PC-3 (cell line): ENCODE results near the gene CROCC2. TPM values are rescaled to one million over a fixed set of nuclear protein-coding genes. Genes with fewer than 3 reads are reported as not detected.

Source experiments
- ATAC-seq: fragments of 200-7000 bp; cut with Tn5 transposase; 2 replicates; pipeline ENCODE4 v1.9.1; 2020; ENCODE audit warnings: mild to moderate bottlenecking, moderate library complexity
- BruUV-seq: library from RNA; stranded (reverse); fragments of 400-500 nt; replicated peaks from 2 replicates; lab custom pipeline; 2021; lab: Mats Ljungman, UMichigan
- CTCF ChIA-PET: fragments of 300-600 bp; sonication (Branson Sonifier 250); formaldehyde crosslinking; loops from one replicate; lab custom pipeline; 2022; ENCODE audit warnings: antibody characterized with exemption; lab: Charles Lee
- POLR2A ChIA-PET: fragments of 300-600 bp; sonication (Branson Sonifier 250); formaldehyde crosslinking; loops from one replicate; lab custom pipeline; 2022; ENCODE audit warnings: antibody characterized with exemption; ENCODE audit not compliant: unreplicated experiment; lab: Charles Lee
- DNase-seq: peaks from one replicate; pipeline ENCODE4 v3.0.0-alpha.2; 2015
- H2AFZ ChIP-seq: fragments of 300-600 bp; sonication (generic); 2 replicates; pipeline ENCODE4 v1.6.0; 2016; ENCODE audit warnings: antibody characterized with exemption, low read length
- H3F3A ChIP-seq: fragments of 300-600 bp; sonication (generic); one replicate; pipeline ENCODE4 v1.6.0; 2017; ENCODE audit warnings: antibody characterized with exemption, low read length, control low read depth, mild to moderate bottlenecking; ENCODE audit not compliant: unreplicated experiment
- H3K27ac ChIP-seq: fragments of 300-600 bp; sonication (generic); 2 replicates; pipeline ENCODE4 v1.5.1; 2016; ENCODE audit warnings: mild to moderate bottlenecking, low read length
- H3K27me3 ChIP-seq: fragments of 300-600 bp; sonication (generic); 2 replicates; pipeline ENCODE4 v1.6.1; 2016; ENCODE audit warnings: low read length, mixed read lengths
- H3K36me3 ChIP-seq: fragments of 300-600 bp; sonication (generic); 2 replicates; pipeline ENCODE4 v1.6.1; 2016; ENCODE audit warnings: low read depth, mixed run types, low read length, mixed read lengths
- H3K4me1 ChIP-seq: fragments of 300-600 bp; sonication (generic); 2 replicates; pipeline ENCODE4 v1.5.1; 2016; ENCODE audit warnings: low read length; ENCODE audit not compliant: insufficient read depth
- H3K4me2 ChIP-seq: fragments of 300-600 bp; sonication (generic); 2 replicates; pipeline ENCODE4 v1.6.0; 2016; ENCODE audit warnings: low read length
- H3K4me3 ChIP-seq: fragments of 300-600 bp; sonication (generic); 2 replicates; pipeline ENCODE4 v1.5.1; 2016; ENCODE audit warnings: mild to moderate bottlenecking, low read length, mixed read lengths
- H3K79me2 ChIP-seq: fragments of 300-600 bp; sonication (generic); 2 replicates; pipeline ENCODE4 v1.6.1; 2017; ENCODE audit warnings: low read length, mixed read lengths
- H3K9ac ChIP-seq: fragments of 300-600 bp; sonication (generic); 2 replicates; pipeline ENCODE4 v1.6.0; 2016; ENCODE audit warnings: mild to moderate bottlenecking, low read length
- H3K9me2 ChIP-seq: fragments of 300-600 bp; sonication (generic); replicated peaks from 2 replicates; pipeline ENCODE4 v1.6.1; 2016; ENCODE audit warnings: mixed run types, low read length, mixed read lengths
- H3K9me3 ChIP-seq: fragments of 300-600 bp; sonication (generic); 2 replicates; pipeline ENCODE4 v1.6.1; 2016; ENCODE audit warnings: low read length, mixed read lengths
- H4K20me1 ChIP-seq: fragments of 300-600 bp; sonication (generic); 2 replicates; pipeline ENCODE4 v1.6.1; 2016; ENCODE audit warnings: low read length, mixed read lengths
- EZH2 ChIP-seq: fragments of 300-600 bp; sonication (generic); IDR thresholded peaks from one replicate; pipeline ENCODE4 v1.6.1; 2017; ENCODE audit warnings: antibody characterized with exemption, mild to moderate bottlenecking, low read length; ENCODE audit not compliant: unreplicated experiment
- EZH2phosphoT487 ChIP-seq: fragments of 300-600 bp; sonication (generic); IDR thresholded peaks from 2 replicates; pipeline ENCODE4 v1.6.1; 2018; ENCODE audit warnings: mild to moderate bottlenecking, antibody characterized with exemption, low read length, borderline replicate concordance
- intact Hi-C: fragments of 100-400 bp; cut with micrococcal nuclease; formaldehyde crosslinking; loops from 2 replicates; pipeline ENCODE4 v1.9.0; 2023
- total RNA-seq: library from RNA; depleted of rRNA; stranded (reverse); fragments of >200 nt; gene quantifications from 2 replicates; pipeline ENCODE4 v1.2.3, GENCODE V29; 2014
- TF ChIP-seq, protein P1 (sequence below): fragments of 300-600 bp; sonication (generic); conservative IDR thresholded peaks from 2 replicates; pipeline ENCODE4 v1.5.1; 2017; ENCODE audit warnings: antibody characterized with exemption, low read depth, mild to moderate bottlenecking, low read length

CROCC2 gene
- total RNA-seq, 1 experiment from 2014 or later = not detected

GRCh38 chr2:240888890-240889573, 17.1 kb upstream of the CROCC2 start:
- Histone ChIP-seq H3K4me2 (no peak overlapping the region), H3K4me1 (peaks cover 5% of the 10 kb centered on the region; the same call in 1 of the 2 replicates), H3K36me3 (no peaks in the 10 kb centered on the region), H4K20me1 (no peaks in the 10 kb centered on the region), H3F3A (no peaks in the 10 kb centered on the region), H3K27me3 (no peaks in the 10 kb centered on the region), H3K9ac (no peak overlapping the region), H3K4me3 (no peak overlapping the region), H2AFZ (no peak overlapping the region), H3K27ac (no peak overlapping the region), H3K9me3 (no peaks in the 10 kb centered on the region), H3K9me2 (no peaks in the 10 kb centered on the region), H3K79me2 (no peaks in the 10 kb centered on the region)
- ATAC-seq = no peak
- no peak for DNase-seq
- intact Hi-C loops = no loop called here
- BruUV-seq = no TSS peak
- POLR2A ChIA-PET = no interaction called here
- CTCF ChIA-PET = no interaction called here
- TF ChIP-seq, protein P1, sequence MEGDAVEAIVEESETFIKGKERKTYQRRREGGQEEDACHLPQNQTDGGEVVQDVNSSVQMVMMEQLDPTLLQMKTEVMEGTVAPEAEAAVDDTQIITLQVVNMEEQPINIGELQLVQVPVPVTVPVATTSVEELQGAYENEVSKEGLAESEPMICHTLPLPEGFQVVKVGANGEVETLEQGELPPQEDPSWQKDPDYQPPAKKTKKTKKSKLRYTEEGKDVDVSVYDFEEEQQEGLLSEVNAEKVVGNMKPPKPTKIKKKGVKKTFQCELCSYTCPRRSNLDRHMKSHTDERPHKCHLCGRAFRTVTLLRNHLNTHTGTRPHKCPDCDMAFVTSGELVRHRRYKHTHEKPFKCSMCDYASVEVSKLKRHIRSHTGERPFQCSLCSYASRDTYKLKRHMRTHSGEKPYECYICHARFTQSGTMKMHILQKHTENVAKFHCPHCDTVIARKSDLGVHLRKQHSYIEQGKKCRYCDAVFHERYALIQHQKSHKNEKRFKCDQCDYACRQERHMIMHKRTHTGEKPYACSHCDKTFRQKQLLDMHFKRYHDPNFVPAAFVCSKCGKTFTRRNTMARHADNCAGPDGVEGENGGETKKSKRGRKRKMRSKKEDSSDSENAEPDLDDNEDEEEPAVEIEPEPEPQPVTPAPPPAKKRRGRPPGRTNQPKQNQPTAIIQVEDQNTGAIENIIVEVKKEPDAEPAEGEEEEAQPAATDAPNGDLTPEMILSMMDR = no peak
- no peak for TF ChIP-seq EZH2phosphoT487
- TF ChIP-seq EZH2 = no peak

GRCh38 chr2:240889601-240890560, 16.3 kb upstream of the CROCC2 start:
- TF ChIP-seq EZH2phosphoT487 (no peak), EZH2 (no peak)
- TF ChIP-seq, protein P1 = no peak
- CTCF ChIA-PET = no interaction called here
- BruUV-seq = no TSS peak

More at GRCh38 chr2:240889601-240890560, 16.3 kb upstream of the CROCC2 start:
- POLR2A ChIA-PET = no interaction called here
- Histone ChIP-seq H3K27me3 (no peaks in the 10 kb centered on the region), H4K20me1 (no peaks in the 10 kb centered on the region), H3K79me2 (no peaks in the 10 kb centered on the region), H2AFZ (no peak overlapping the region), H3K9ac (no peak overlapping the region), H3K9me3 (no peaks in the 10 kb centered on the region), H3K27ac (no peak overlapping the region), H3K4me3 (no peak overlapping the region), H3K4me1 (peaks cover 6% of the 10 kb centered on the region; the same call in 1 of the 2 replicates), H3K36me3 (no peaks in the 10 kb centered on the region), H3K4me2 (no peak overlapping the region), H3K9me2 (no peaks in the 10 kb centered on the region), H3F3A (no peaks in the 10 kb centered on the region)
- DNase-seq = no peak
- ATAC-seq = no peak
- intact Hi-C loops = no loop called here
